Measurements from ENCODE around the gene ABHD17C. TPM values are rescaled to one million over a fixed set of nuclear protein-coding genes. Genes with fewer than 3 reads are reported as not detected.

Gene ABHD17C
- total and polyA plus RNA-seq, 12 donors, result 1.9 to 9.9 (median 5.3) TPM

GRCh38 chr15:80722811-80723210, 27.7 kb downstream of the ABHD17C start:
- intact Hi-C loops (cut with DNase I), result no loop called here
- WGBS, 4 donors, result 88 to 100% (median 95%) methylated on average over 4 of the region's 4 CpGs
- no peak for DNase-seq

GRCh38 chr15:80727196-80727595, 32.1 kb downstream of the ABHD17C start:
- no peak for DNase-seq
- no peak overlapping the region for H3K4me3 ChIP-seq
- H3K9me3 ChIP-seq (replicated peaks in 1 of 3), result no peaks in the 10 kb centered on the region
- no peak overlapping the region for H3K27ac ChIP-seq
- no peak for TF ChIP-seq CTCF (IDR thresholded peaks at IDR 0.05)
- no peak for TF ChIP-seq POLR2A (IDR thresholded peaks at IDR 0.05)
- intact Hi-C loops (cut with DNase I), result no loop called here
- no peaks in the 10 kb centered on the region for H3K27me3 ChIP-seq
- 69 to 82% (median 77%) methylated on average over 4 of the region's 4 CpGs for WGBS, 4 donors
- H3K36me3 ChIP-seq (replicated peaks in 1 of 2), result no peaks in the 10 kb centered on the region
- H3K4me1 ChIP-seq (replicated peaks in 1 of 2), result no peaks in the 10 kb centered on the region

More at GRCh38 chr15:80722811-80723210, 27.7 kb downstream of the ABHD17C start:
- Histone ChIP-seq H3K27me3 (no peaks in the 10 kb centered on the region), H3K4me3 (no peak overlapping the region), H3K4me1 (replicated peaks in 1 of 2) (no peaks in the 10 kb centered on the region), H3K9me3 (replicated peaks in 1 of 3) (no peaks in the 10 kb centered on the region), H3K27ac (no peak overlapping the region), H3K36me3 (replicated peaks in 1 of 2) (no peaks in the 10 kb centered on the region)
- no peak for TF ChIP-seq POLR2A (IDR thresholded peaks at IDR 0.05)
- no peak for TF ChIP-seq CTCF (IDR thresholded peaks at IDR 0.05)

GRCh38 chr15:80727596-80727995, 32.5 kb downstream of the ABHD17C start:
- no peaks in the 10 kb centered on the region for H3K36me3 ChIP-seq (replicated peaks in 1 of 2)
- no peak overlapping the region for H3K27ac ChIP-seq
- 94 to 97% (median 95%) methylated on average over 5 of the region's 5 CpGs for WGBS, 4 donors
- H3K4me3 ChIP-seq, result no peak overlapping the region
- H3K27me3 ChIP-seq, result no peaks in the 10 kb centered on the region
- H3K4me1 ChIP-seq (replicated peaks in 1 of 2), result no peaks in the 10 kb centered on the region
- no peaks in the 10 kb centered on the region for H3K9me3 ChIP-seq (replicated peaks in 1 of 3)
- no peak for DNase-seq
- TF ChIP-seq CTCF (IDR thresholded peaks at IDR 0.05) (no peak), POLR2A (IDR thresholded peaks at IDR 0.05) (no peak)
- intact Hi-C loops (cut with DNase I), result no loop called here

- Histone ChIP-seq H3K4me1 (replicated peaks in 1 of 2) (no peaks in the 10 kb centered on the region), H3K4me3 (no peak overlapping the region), H3K27me3 (no peaks in the 10 kb centered on the region), H3K27ac (no peak overlapping the region), H3K9me3 (replicated peaks in 1 of 3) (no peaks in the 10 kb centered on the region), H3K36me3 (replicated peaks in 1 of 2) (no peaks in the 10 kb centered on the region)
- DNase-seq, result no peak
- no peak for TF ChIP-seq CTCF (IDR thresholded peaks at IDR 0.05)
- no peak for TF ChIP-seq POLR2A (IDR thresholded peaks at IDR 0.05)
- intact Hi-C loops (cut with DNase I), result no loop called here
- 76 to 83% (median 79%) methylated on average over 7 of the region's 7 CpGs for WGBS, 4 donors
Measured at GRCh38 chr15:80730387-80730786, 35.3 kb downstream of the ABHD17C start.

Data from adrenal gland (tissue), 12 donors.